Prostate gland (tissue), 2 donors: ENCODE measurements around the gene ITGAX.

Source experiments
- CTCF ChIP-seq, 4 experiments: fragments of 200-600 bp in 2 of 4; fragments of 450-650 bp in 2 of 4; sonication (generic) in 2 of 4; IDR thresholded peaks; 1 replicate in 3 of 4; 2 replicates in 1 of 4; pipeline ENCODE4 v1.5.1; 2016 to 2019; ENCODE audit warnings: antibody characterized with exemption in 4 of 4, mild to moderate bottlenecking in 2 of 4, moderate library complexity in 2 of 4
- POLR2A ChIP-seq: fragments of 450-650 bp; IDR thresholded peaks from one replicate; pipeline ENCODE4 v1.6.1; 2016; ENCODE audit warnings: antibody characterized with exemption, mild to moderate bottlenecking
- POLR2AphosphoS5 ChIP-seq: sonication (generic); formaldehyde crosslinking; IDR thresholded peaks from one replicate; pipeline ENCODE4 v1.6.1; 2017; ENCODE audit warnings: antibody characterized with exemption

DNA sequence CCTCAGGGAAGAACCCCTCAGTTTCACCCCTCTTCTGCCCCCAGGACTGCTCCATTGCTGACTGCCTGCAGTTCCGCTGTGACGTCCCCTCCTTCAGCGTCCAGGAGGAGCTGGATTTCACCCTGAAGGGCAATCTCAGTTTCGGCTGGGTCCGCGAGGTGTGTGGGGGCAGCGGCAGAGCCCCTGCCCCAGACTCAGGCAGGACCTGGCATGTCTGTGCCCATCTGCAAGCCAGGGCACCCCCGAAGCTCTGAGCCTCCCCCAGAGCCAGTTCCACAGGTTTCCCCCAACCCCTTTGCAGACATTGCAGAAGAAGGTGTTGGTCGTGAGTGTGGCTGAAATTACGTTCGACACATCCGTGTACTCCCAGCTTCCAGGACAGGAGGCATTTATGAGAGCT lies 68.8 kb downstream of the ITGAX start:
- TF ChIP-seq CTCF (IDR thresholded peaks at IDR 0.05) (no peak), POLR2A (no peak), POLR2AphosphoS5 (no peak)
